IPS-15b (cell line): ENCODE data around the gene PRR5.
"Not testable (repeated sequence)": the region's sequence is repeated elsewhere in the genome, so short reads cannot be mapped to it uniquely, and the experiment has no call there.

Source experiments
- H3K27me3 ChIP-seq: one replicate; pipeline ENCODE4 v1.6.1; 2013; ENCODE audit warnings: low read length; ENCODE audit not compliant: control insufficient read depth, insufficient read depth
- H3K36me3 ChIP-seq: one replicate; pipeline ENCODE4 v1.6.1; 2013; ENCODE audit warnings: low read length; ENCODE audit not compliant: control insufficient read depth, insufficient read depth
- H3K4me1 ChIP-seq: one replicate; pipeline ENCODE4 v1.6.1; 2013; ENCODE audit warnings: mild to moderate bottlenecking, low read length; ENCODE audit not compliant: control insufficient read depth, insufficient read depth
- H3K4me3 ChIP-seq: one replicate; pipeline ENCODE4 v1.5.1; 2013; ENCODE audit warnings: low read depth, low read length
- H3K9ac ChIP-seq: one replicate; pipeline ENCODE4 v1.6.1; 2013; ENCODE audit warnings: low read depth, mild to moderate bottlenecking, low read length
- H3K9me3 ChIP-seq: one replicate; pipeline ENCODE4 v1.6.1; 2013; ENCODE audit warnings: mild to moderate bottlenecking, low read length; ENCODE audit not compliant: control insufficient read depth, insufficient read depth

Gene PRR5

DNA sequence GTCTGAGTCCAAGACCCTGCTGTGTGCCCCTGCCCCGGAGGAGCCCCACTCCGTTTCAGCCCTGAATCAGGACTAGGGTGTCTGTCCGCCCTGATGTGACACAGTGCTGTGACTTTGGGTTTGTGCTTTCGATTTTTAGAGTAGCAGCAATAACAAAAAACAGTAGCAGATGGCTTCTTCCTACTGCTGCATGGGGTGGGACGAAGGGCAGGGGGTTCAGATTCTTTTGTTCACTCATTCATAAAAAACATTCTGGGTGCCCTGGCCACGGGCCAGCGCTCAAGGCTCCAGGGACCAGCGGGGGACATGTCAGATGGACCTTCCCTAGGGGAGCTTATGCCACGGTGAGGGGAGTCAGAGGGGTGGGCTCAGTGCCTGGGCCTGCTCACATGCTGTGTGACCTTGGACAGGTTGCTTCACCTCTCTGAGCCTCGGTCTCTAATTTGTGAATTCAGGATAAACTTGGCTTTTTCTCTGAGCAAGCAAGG is 24.6 kb upstream of the PRR5 start:
- no peaks in the 10 kb centered on the region for H3K9me3 ChIP-seq
- H3K36me3 ChIP-seq: no peaks in the 10 kb centered on the region
- no peaks in the 10 kb centered on the region for H3K27me3 ChIP-seq
- H3K4me3 ChIP-seq: no peak overlapping the region
- H3K9ac ChIP-seq: no peak overlapping the region
- H3K4me1 ChIP-seq: peaks cover 3% of the 10 kb centered on the region

DNA sequence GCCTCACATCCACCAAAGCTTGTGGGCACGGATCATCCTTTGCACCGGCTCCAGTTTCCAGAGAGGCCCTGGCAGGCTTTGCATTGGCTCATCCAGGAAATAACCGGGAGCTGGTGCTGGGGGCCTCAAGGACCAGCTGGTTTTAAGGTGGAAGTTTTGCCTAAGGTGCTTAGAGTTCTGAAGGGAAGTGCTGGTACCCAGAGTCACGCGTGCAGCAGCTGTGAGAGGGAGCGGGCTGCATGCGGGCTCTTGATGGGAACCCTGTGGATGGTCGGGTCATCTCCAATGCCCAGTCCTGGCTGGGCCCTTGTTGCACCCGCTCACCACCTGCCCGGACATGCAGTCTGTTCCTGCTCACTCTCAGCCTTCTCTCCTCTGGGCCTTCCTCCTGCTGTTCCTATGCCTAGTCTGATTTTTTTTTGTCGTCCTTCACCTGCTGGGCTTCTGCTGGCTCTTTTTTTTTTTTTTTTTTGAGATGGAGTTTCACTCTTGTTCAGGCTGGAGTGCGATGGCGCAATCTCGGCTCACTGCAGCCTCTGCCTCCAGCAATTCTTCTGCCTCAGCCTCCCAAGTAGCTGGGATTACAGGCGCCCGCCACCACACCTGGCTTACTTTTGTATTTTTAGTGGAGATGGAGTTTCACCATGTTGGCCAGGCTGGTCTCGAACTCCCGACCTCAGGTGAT is 24.0 kb upstream of the PRR5 start:
- no peaks in the 10 kb centered on the region for H3K9me3 ChIP-seq
- no peaks in the 10 kb centered on the region for H3K27me3 ChIP-seq
- H3K4me1 ChIP-seq: peaks cover 3% of the 10 kb centered on the region
- H3K36me3 ChIP-seq: no peaks in the 10 kb centered on the region
- H3K9ac ChIP-seq: no peak overlapping the region
- H3K4me3 ChIP-seq: no peak overlapping the region

DNA sequence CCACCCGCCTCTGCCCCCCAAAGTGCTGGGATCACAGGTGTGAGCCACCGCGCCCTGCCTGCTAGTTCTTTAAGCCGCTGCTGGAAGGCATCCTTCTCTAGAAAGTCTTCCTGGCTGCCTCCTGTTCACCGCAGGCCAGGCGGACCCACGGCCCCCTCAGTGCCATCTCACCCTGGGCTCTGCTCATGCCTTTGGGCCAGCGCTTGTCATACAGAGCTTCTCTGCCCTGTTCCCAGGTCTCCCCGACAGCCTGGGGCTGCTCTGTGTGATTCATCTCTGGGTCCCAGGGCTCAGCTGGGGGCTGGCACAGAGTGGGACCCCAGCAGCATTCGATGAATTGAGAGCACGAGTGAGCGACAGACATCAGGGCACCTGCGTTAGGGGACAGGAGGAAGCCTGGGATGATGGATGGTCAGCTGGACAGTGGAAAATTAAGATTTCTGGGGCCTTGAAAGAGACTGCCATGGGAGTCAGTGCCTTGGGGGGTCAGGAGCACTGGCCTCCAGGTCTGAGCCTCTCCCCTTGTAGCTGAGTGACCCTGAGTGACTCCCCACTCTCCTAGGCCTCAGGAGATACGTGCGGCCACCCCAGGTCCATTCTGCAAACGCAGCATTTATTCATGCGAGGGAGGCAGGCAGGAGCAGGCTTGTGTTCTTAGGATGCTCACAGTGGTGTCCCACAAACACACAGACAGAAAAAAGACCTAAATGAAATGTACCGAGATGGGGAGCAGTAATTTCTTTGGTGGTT is 23.3 kb upstream of the PRR5 start:
- no peak overlapping the region for H3K9ac ChIP-seq
- peaks cover 3% of the 10 kb centered on the region for H3K4me1 ChIP-seq
- H3K27me3 ChIP-seq: no peaks in the 10 kb centered on the region
- no peaks in the 10 kb centered on the region for H3K36me3 ChIP-seq
- no peak overlapping the region for H3K4me3 ChIP-seq
- no peaks in the 10 kb centered on the region for H3K9me3 ChIP-seq

DNA sequence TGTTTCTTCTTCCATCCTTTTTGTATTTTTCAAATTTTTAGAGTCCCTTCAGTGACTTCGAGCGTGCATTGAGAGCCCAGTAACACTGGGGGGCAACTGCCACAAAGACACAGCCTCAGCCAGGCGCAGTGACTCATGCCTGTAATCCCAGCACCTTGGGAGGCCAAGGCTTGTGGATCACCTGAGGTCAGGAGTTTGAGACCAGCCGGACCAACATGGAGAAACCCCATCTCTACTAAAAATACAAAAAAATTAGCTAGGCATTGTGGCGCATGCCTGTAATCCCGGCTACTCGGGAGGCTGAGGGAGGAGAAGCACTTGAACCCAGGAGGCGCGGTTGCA is 22.7 kb upstream of the PRR5 start:
- H3K4me1 ChIP-seq, H3K9ac ChIP-seq, H3K4me3 ChIP-seq, H3K9me3 ChIP-seq, H3K27me3 ChIP-seq, H3K36me3 ChIP-seq: not testable (repeated sequence)

DNA sequence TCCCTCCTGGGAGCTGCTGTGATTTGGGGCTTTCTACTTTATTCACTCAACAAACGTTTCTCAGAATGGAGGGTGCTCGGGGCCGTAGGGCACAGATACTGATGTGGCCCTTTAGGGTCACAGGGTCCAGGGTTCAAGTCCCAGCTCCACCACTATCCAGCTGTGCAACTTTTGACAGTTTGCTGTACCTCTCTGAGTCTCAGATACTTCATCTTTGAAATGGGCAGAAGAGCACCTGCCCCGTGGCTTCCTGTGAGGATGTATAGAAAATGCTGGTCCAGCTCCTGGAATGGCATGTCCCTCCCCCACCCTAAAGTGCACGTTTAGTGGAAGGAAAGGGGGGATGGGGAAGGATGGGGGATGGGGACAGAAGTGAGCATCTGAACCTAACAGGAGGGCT is 21.9 kb upstream of the PRR5 start:
- peaks cover 6% of the 10 kb centered on the region for H3K4me1 ChIP-seq
- H3K27me3 ChIP-seq: no peaks in the 10 kb centered on the region
- no peak overlapping the region for H3K4me3 ChIP-seq
- H3K9ac ChIP-seq: no peak overlapping the region
- no peaks in the 10 kb centered on the region for H3K36me3 ChIP-seq
- H3K9me3 ChIP-seq: no peaks in the 10 kb centered on the region

DNA sequence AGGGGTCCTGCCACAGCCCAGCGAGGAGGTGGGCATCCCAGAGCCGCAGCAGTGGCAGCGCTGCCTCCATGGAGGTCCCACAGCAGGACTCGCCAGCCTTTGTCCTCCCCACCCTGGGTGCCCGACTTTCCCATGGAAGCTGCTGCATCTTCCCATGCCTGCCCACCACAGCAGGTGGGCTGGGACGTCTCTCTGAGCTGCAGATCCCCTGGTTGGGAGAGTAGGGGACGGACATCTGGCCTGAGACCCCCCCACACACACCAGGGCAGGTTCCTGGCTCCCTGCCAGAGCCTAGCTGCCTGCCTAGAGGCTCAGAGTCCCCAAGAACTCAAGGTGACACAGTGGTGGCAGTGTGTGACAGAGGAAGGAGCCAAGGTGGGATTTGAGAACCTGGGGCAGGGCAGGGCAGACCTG is 21.5 kb upstream of the PRR5 start:
- Histone ChIP-seq H3K36me3 (no peaks in the 10 kb centered on the region), H3K4me3 (no peak overlapping the region), H3K9me3 (no peaks in the 10 kb centered on the region), H3K27me3 (no peaks in the 10 kb centered on the region), H3K4me1 (peaks cover 7% of the 10 kb centered on the region), H3K9ac (no peak overlapping the region)

DNA sequence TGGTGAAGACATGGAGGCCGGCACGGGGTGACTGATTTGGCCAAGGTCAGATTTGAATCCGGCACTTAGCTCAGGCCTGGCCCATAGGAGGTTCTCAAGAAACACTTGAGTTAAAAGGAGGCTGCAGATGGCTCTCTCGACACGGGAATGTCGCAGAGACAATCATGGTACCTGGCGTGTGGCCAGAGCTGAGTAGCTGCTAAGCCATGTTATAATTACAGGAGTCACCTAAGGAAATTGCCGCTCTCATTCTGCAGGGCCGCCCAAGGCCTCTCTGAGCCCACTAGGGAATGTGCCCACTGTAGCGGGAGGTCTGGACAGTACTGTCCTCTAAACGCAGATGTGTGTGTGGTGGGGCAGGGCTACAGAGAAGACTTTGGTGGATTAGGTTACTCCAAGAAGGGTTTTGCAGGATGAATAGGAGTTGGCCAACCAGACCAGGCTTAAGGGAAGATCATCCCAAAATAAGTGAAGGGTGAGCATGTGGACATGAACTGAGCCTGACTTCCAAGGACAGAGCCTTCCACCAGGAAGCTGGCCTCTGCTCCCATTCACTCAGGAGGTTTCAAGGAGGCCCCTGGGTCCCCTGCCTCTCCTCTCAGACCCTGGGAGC is 19.3 kb upstream of the PRR5 start:
- Histone ChIP-seq H3K4me3 (no peak overlapping the region), H3K9me3 (no peaks in the 10 kb centered on the region), H3K9ac (no peak overlapping the region), H3K36me3 (no peaks in the 10 kb centered on the region), H3K4me1 (peaks cover 4% of the 10 kb centered on the region), H3K27me3 (no peaks in the 10 kb centered on the region)

DNA sequence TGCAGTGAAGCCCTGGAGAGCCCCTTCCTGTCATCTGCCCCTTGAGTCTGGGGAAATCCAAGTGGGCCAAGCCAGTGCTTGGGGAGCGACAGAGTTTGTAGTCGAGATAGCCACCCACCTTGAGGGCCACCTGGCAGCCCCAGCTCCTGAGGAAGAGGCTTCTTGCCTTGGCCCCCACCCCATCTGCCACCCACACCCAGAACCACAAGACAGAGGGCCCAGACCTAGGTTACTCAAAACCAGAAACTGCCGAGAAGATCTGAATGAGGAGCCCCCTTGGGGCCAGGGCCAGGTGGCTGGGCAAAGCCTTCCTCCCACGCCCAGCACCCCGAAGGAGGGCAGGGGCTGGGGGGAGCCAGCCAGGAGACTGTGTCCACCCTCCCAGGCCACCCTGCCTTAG is 18.8 kb upstream of the PRR5 start:
- Histone ChIP-seq H3K27me3 (no peaks in the 10 kb centered on the region), H3K9ac (no peak overlapping the region), H3K4me1 (peaks cover 4% of the 10 kb centered on the region)

DNA sequence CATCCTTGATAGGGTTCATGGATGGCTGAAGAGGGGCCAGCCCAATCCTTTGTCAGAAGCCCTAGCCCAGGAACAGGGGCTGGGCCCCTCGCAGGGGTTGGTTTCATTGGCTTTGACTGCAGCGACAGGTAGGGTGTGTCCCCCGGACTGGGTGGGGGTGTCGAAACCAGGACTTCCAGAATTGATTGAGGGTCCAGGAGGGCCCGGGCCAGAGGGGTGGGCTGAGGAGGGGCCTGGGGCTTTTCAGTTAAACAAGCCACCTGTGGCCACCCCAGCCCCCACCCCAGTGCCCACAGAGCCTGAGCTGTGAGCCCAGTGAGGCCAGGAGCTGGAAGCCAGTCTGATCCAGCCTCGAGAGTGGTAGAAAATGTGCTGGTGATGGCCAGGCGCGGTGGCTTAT is 18.1 kb upstream of the PRR5 start:
- H3K36me3 ChIP-seq: no peaks in the 10 kb centered on the region
- H3K4me1 ChIP-seq: peaks cover 4% of the 10 kb centered on the region
- no peaks in the 10 kb centered on the region for H3K27me3 ChIP-seq
- H3K9ac ChIP-seq: no peak overlapping the region
- no peak overlapping the region for H3K4me3 ChIP-seq
- H3K9me3 ChIP-seq: no peaks in the 10 kb centered on the region

More for the DNA sequence above, 18.8 kb upstream of the PRR5 start:
- H3K36me3 ChIP-seq: no peaks in the 10 kb centered on the region
- H3K9me3 ChIP-seq: no peaks in the 10 kb centered on the region
- H3K4me3 ChIP-seq: no peak overlapping the region

DNA sequence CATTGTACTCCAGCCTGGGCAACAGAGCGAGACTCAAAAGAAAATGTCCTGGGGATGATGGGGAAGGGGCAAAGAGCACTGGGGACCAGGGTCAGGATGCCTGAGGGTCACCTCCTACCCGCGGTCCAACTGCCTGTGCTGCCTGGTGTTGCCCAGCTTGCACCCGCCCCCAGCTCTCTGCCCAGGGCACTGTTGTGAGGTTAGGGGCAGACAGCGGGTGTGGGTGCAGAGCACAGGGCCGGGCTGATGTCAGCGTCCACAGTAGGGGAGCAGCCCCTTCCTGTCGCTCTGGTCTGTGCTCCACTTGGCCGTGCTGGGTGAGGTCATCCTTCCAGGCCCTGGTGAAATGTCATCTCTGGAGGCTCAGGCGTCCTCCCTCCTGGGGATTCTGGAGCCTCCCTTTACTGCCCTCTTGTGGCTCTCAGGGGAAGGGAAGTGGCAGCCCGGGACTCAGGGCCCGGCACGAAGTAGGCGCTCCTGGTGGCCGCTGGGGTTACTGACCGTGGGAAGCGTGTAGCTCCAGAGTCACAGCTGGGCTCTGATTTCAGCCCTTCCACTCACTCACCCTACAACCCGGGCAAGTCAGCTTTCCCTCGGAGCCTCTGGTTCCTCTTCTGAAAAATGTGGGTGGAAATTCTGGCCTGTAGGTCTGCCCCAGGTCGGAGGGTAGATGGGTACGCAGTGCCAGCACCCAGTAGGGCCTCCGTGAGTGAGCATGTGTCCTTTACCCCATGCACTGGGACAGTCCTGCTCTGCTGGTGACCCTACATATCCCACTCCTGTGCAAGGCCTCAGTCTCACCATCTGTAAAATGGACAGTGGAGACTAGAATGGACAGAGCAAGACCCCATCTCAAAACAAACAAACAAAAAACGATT is 17.3 kb upstream of the PRR5 start:
- Histone ChIP-seq H3K9me3 (no peaks in the 10 kb centered on the region), H3K4me3 (no peak overlapping the region), H3K4me1 (peaks cover 4% of the 10 kb centered on the region), H3K27me3 (no peaks in the 10 kb centered on the region), H3K9ac (no peak overlapping the region), H3K36me3 (no peaks in the 10 kb centered on the region)

DNA sequence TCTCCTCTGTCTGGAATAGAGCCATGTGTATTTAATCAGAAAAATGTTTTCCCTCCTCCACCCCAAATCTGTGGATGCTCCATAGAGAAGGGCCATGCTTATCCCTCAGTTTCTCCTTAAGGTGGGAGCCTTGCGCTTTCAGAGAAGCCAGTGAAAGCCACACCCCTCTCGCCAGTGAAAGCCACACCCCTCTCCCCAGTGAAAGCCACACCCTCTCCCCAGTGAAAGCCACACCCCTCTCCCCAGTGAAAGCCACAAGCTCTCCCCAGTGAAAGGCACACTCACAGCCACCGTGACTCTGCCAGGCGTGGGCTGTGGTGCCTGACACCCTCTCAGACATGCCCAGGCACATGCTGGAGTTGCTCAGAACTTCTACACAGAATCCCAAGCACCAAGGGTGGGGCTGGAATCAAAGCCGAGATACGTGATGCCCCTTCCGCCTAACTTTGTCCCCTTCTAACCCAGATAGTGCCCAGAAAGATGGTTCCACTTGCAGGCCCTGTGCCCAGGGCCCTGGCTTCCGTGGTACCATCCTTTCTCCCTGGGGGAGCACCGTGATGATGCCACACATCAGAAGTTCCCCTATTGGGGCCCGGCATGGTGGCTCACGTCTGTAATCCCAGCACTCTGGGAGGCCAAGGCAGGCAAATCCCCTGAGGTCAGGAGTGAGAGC is 16.5 kb upstream of the PRR5 start:
- H3K36me3 ChIP-seq: no peaks in the 10 kb centered on the region
- H3K9ac ChIP-seq: no peak overlapping the region
- H3K4me3 ChIP-seq: no peak overlapping the region
- H3K27me3 ChIP-seq: no peaks in the 10 kb centered on the region
- peaks cover 4% of the 10 kb centered on the region for H3K4me1 ChIP-seq
- H3K9me3 ChIP-seq: no peaks in the 10 kb centered on the region
